ENCODE results near the gene CAMP.

- TF ChIP-seq CTCF (conservative IDR thresholded peaks at IDR 0.05; ENCODE audit: low read depth, low read length) (no peak), EZH2 (IDR thresholded peaks at IDR 0.05; ENCODE audit: borderline replicate concordance, low read depth, low read length, poor library complexity, severe bottlenecking) (no peak)
These were observed 10.2 kb downstream of the CAMP start for GRCh38 chr3:48233542-48233941.
